IMR-90 (cell line): ENCODE measurements around the gene TRIM41.

Source experiments
- BHLHE40 ChIP-seq: fragments of 150-350 bp; IDR thresholded peaks from 2 replicates; pipeline ENCODE4 v1.6.1; 2016; ENCODE audit warnings: mild to moderate bottlenecking, low read depth, low read length
- CEBPB ChIP-seq: IDR thresholded peaks from 2 replicates; pipeline ENCODE4 v1.6.1; 2012; ENCODE audit warnings: low read depth, low read length, improper control_type of control experiment
- CHD1 ChIP-seq: IDR thresholded peaks from 2 replicates; pipeline ENCODE4 v1.6.1; 2012; ENCODE audit warnings: low read depth, low read length, improper control_type of control experiment
- MXI1 ChIP-seq: IDR thresholded peaks from 2 replicates; pipeline ENCODE4 v1.6.1; 2012; ENCODE audit warnings: low read depth, mild to moderate bottlenecking, low read length, moderate library complexity, borderline replicate concordance
- NFE2L2 ChIP-seq: fragments of 150-350 bp; IDR thresholded peaks from 2 replicates; pipeline ENCODE4 v1.6.1; 2016; ENCODE audit warnings: low read depth, mild to moderate bottlenecking, low read length
- POLR2A ChIP-seq: IDR thresholded peaks from 2 replicates; pipeline ENCODE4 v1.6.1; 2012; ENCODE audit warnings: mild to moderate bottlenecking, low read depth, low read length
- RAD21 ChIP-seq: IDR thresholded peaks from 2 replicates; pipeline ENCODE4 v1.6.1; 2012; ENCODE audit warnings: low read length, improper control_type of control experiment
- RCOR1 ChIP-seq: IDR thresholded peaks from 2 replicates; pipeline ENCODE4 v1.6.1; 2012; ENCODE audit warnings: mild to moderate bottlenecking, low read length, improper control_type of control experiment; ENCODE audit not compliant: insufficient replicate concordance
- RFX5 ChIP-seq: IDR thresholded peaks from 2 replicates; pipeline ENCODE4 v1.8.0; 2012; ENCODE audit warnings: low read depth, mild to moderate bottlenecking, low read length, moderate library complexity
- SMC3 ChIP-seq: fragments of 150-350 bp; IDR thresholded peaks from 2 replicates; pipeline ENCODE4 v1.6.1; 2016; ENCODE audit warnings: low read depth, mild to moderate bottlenecking, antibody characterized with exemption, low read length, moderate library complexity
- TF ChIP-seq, protein P1 (sequence below): fragments of 150-350 bp; IDR thresholded peaks from 2 replicates; pipeline ENCODE4 v1.6.1; 2016; ENCODE audit warnings: low read depth, mild to moderate bottlenecking, low read length, moderate library complexity, borderline replicate concordance
- TF ChIP-seq, protein P2 (sequence below): conservative IDR thresholded peaks from 2 replicates; pipeline ENCODE4 v1.5.1; 2012; ENCODE audit warnings: mild to moderate bottlenecking, low read depth, low read length, improper control_type of control experiment
- TF ChIP-seq, protein P3 (sequence below): fragments of 150-350 bp; IDR thresholded peaks from 2 replicates; pipeline ENCODE4 v1.6.1; 2017; ENCODE audit warnings: mild to moderate bottlenecking, antibody characterized with exemption, low read length, low read depth

DNA sequence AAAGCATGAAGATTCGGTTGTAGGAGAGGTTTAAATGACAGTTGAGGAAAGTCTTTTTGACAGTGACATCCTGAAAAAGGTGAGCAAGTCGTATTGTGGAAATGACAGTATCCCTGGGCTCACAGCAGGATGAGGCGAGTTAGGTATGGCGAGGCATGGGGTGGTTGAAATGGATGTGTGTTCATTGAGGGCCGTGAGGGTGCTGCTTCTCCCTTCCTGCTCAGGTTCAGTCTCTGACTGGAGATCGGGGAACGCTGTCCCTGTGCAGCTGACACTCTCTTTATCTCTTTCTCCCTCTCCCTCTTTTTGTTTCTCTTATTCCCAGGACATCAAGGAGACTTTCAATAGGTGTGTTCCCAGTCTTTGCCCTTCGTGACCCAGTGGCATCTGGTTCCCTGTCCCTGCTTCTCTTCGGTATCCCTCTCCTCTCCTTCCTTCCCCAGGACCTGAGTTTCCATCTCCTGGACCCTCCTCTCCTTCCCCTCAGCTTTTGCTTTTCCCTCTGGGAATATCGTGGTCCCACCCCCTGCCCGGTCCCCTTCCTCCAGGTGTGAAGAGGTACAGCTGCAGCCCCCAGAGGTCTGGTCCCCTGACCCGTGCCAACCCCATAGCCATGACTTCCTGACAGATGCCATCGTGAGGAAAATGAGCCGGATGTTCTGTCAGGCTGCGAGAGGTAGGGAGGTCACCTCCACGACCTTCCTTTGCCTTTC is 10.2 kb downstream of the TRIM41 start:
- TF ChIP-seq, protein P1, sequence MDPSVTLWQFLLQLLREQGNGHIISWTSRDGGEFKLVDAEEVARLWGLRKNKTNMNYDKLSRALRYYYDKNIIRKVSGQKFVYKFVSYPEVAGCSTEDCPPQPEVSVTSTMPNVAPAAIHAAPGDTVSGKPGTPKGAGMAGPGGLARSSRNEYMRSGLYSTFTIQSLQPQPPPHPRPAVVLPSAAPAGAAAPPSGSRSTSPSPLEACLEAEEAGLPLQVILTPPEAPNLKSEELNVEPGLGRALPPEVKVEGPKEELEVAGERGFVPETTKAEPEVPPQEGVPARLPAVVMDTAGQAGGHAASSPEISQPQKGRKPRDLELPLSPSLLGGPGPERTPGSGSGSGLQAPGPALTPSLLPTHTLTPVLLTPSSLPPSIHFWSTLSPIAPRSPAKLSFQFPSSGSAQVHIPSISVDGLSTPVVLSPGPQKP, result no peak
- TF ChIP-seq, protein P2, sequence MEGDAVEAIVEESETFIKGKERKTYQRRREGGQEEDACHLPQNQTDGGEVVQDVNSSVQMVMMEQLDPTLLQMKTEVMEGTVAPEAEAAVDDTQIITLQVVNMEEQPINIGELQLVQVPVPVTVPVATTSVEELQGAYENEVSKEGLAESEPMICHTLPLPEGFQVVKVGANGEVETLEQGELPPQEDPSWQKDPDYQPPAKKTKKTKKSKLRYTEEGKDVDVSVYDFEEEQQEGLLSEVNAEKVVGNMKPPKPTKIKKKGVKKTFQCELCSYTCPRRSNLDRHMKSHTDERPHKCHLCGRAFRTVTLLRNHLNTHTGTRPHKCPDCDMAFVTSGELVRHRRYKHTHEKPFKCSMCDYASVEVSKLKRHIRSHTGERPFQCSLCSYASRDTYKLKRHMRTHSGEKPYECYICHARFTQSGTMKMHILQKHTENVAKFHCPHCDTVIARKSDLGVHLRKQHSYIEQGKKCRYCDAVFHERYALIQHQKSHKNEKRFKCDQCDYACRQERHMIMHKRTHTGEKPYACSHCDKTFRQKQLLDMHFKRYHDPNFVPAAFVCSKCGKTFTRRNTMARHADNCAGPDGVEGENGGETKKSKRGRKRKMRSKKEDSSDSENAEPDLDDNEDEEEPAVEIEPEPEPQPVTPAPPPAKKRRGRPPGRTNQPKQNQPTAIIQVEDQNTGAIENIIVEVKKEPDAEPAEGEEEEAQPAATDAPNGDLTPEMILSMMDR, result no peak
- TF ChIP-seq RAD21 (no peak), MXI1 (no peak), POLR2A (no peak), RCOR1 (no peak), CEBPB (no peak), BHLHE40 (no peak), CHD1 (no peak), SMC3 (no peak), NFE2L2 (no peak), RFX5 (no peak)
- TF ChIP-seq, protein P3, sequence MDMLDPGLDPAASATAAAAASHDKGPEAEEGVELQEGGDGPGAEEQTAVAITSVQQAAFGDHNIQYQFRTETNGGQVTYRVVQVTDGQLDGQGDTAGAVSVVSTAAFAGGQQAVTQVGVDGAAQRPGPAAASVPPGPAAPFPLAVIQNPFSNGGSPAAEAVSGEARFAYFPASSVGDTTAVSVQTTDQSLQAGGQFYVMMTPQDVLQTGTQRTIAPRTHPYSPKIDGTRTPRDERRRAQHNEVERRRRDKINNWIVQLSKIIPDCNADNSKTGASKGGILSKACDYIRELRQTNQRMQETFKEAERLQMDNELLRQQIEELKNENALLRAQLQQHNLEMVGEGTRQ, result no peak
